Mucosa of stomach (tissue), 1 donor: ENCODE results near the gene CCR9.

ENCODE experiments used
- H3K27me3 ChIP-seq: one replicate; pipeline ENCODE4 v1.7.0; 2013; ENCODE audit warnings: mild to moderate bottlenecking, low read length; ENCODE audit not compliant: control insufficient read depth, insufficient read depth
- H3K36me3 ChIP-seq: one replicate; pipeline ENCODE4 v1.7.0; 2013; ENCODE audit warnings: low read length; ENCODE audit not compliant: control insufficient read depth, insufficient read depth
- H3K4me1 ChIP-seq: one replicate; pipeline ENCODE4 v1.7.0; 2013; ENCODE audit warnings: mild to moderate bottlenecking, low read length; ENCODE audit not compliant: control insufficient read depth, insufficient read depth
- H3K4me3 ChIP-seq: one replicate; pipeline ENCODE4 v1.7.0; 2013; ENCODE audit warnings: low read length
- H3K9ac ChIP-seq: one replicate; pipeline ENCODE4 v1.7.0; 2013; ENCODE audit warnings: mild to moderate bottlenecking, low read length, moderate library complexity
- H3K9me3 ChIP-seq: one replicate; pipeline ENCODE4 v1.7.0; 2013; ENCODE audit warnings: mild to moderate bottlenecking, low read length, moderate library complexity; ENCODE audit not compliant: control insufficient read depth
- donor health status: Pancreatic carcinoma.

Gene CCR9

DNA sequence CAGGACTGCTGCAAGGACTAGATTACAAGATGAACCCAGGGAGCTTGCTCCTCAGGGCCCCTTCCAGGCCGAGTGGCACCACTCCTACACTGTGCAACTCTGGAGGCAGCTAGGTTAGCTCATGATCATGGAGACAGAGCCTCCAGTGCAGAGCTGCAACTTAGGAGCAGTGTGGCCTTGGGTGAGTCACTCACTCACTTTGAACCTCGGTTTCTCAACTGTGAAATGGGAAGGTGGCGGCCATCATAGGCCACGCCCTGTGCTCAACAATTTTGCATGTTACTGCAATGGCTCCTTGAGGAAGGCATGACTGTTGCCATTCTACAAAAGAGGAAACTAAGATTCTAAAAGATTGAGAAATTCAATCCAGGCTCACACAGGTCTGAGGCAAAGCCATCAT, 45.8 kb downstream of the CCR9 start:
- no peaks in the 10 kb centered on the region for H3K4me1 ChIP-seq
- H3K27me3 ChIP-seq, result no peaks in the 10 kb centered on the region
- H3K9me3 ChIP-seq, result no peaks in the 10 kb centered on the region
- no peak overlapping the region for H3K9ac ChIP-seq
- H3K36me3 ChIP-seq, result peaks cover 3% of the 10 kb centered on the region
- no peak overlapping the region for H3K4me3 ChIP-seq

- H3K4me1 ChIP-seq, result no peaks in the 10 kb centered on the region
- no peak overlapping the region for H3K4me3 ChIP-seq
- H3K27me3 ChIP-seq, result no peaks in the 10 kb centered on the region
- no peak overlapping the region for H3K9ac ChIP-seq
- H3K36me3 ChIP-seq, result peaks cover 3% of the 10 kb centered on the region
- H3K9me3 ChIP-seq, result no peaks in the 10 kb centered on the region
Measured at GRCh38 chr3:45933591-45933990, 47.2 kb downstream of the CCR9 start.

- no peaks in the 10 kb centered on the region for H3K36me3 ChIP-seq
Measured at GRCh38 chr3:45936261-45936660, 49.9 kb downstream of the CCR9 start.

GRCh38 chr3:45937206-45938042, 51.1 kb downstream of the CCR9 start:
- Histone ChIP-seq H3K36me3 (no peaks in the 10 kb centered on the region), H3K4me1 (peaks cover 3% of the 10 kb centered on the region), H3K9me3 (no peaks in the 10 kb centered on the region), H3K9ac (no peak overlapping the region), H3K4me3 (no peak overlapping the region), H3K27me3 (no peaks in the 10 kb centered on the region)

More at GRCh38 chr3:45936261-45936660, 49.9 kb downstream of the CCR9 start:
- Histone ChIP-seq H3K4me3 (no peak overlapping the region), H3K9me3 (no peaks in the 10 kb centered on the region), H3K4me1 (peaks cover 3% of the 10 kb centered on the region), H3K27me3 (no peaks in the 10 kb centered on the region), H3K9ac (no peak overlapping the region)

GRCh38 chr3:45938043-45938435, 51.7 kb downstream of the CCR9 start:
- Histone ChIP-seq H3K27me3 (no peaks in the 10 kb centered on the region), H3K4me1 (peaks cover 3% of the 10 kb centered on the region), H3K36me3 (no peaks in the 10 kb centered on the region), H3K9me3 (no peaks in the 10 kb centered on the region), H3K4me3 (no peak overlapping the region), H3K9ac (no peak overlapping the region)

GRCh38 chr3:45938864-45939263, 52.5 kb downstream of the CCR9 start:
- peaks cover 3% of the 10 kb centered on the region for H3K4me1 ChIP-seq
- H3K36me3 ChIP-seq, result no peaks in the 10 kb centered on the region
- no peaks in the 10 kb centered on the region for H3K27me3 ChIP-seq
- H3K4me3 ChIP-seq, result no peak overlapping the region
- H3K9me3 ChIP-seq, result no peaks in the 10 kb centered on the region
- H3K9ac ChIP-seq, result no peak overlapping the region

- H3K9ac ChIP-seq, result no peak overlapping the region
- no peaks in the 10 kb centered on the region for H3K27me3 ChIP-seq
- peaks cover 3% of the 10 kb centered on the region for H3K4me1 ChIP-seq
- H3K4me3 ChIP-seq, result no peak overlapping the region
- H3K9me3 ChIP-seq, result no peaks in the 10 kb centered on the region
- no peaks in the 10 kb centered on the region for H3K36me3 ChIP-seq
Measured at GRCh38 chr3:45939341-45939771, 53.0 kb downstream of the CCR9 start.

DNA sequence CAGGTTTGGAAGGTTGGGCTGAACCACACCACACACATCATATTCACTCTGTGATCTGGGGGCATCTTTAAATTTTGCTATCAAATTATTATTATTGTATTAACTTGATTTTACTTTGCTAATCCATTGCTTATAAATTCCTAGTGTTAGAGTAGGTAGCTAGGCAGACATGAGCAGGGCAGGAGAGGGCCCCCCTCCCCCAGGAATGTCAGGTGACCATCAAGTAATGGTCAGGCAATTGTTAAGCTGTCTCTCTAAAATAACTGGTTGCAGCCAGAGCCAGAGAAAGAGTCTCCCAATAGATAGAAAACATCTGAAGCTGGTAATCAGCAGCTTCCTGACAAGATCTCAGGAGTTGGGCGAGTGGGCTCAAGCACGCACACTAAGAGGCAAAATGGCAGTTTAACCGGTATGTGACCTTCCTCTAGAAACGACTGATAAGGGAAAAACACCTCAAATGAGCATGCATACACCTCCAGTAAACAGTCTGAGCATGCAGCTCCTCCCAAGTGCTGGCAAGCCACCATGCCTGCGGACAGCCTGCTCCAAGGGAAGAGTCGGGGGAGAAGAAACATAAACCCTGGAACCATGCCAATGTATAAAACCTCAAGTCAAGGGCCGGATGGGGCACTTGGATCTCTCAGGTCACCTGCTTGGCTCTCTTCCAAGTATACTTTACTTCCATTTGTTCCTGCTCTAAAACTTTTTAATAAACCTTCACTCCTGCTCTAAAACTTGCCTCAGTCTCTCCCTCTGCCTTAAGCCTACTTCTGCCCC, 53.8 kb downstream of the CCR9 start:
- Histone ChIP-seq H3K9ac (no peak overlapping the region), H3K4me3 (no peak overlapping the region), H3K36me3 (no peaks in the 10 kb centered on the region), H3K4me1 (peaks cover 3% of the 10 kb centered on the region), H3K9me3 (no peaks in the 10 kb centered on the region), H3K27me3 (no peaks in the 10 kb centered on the region)

DNA sequence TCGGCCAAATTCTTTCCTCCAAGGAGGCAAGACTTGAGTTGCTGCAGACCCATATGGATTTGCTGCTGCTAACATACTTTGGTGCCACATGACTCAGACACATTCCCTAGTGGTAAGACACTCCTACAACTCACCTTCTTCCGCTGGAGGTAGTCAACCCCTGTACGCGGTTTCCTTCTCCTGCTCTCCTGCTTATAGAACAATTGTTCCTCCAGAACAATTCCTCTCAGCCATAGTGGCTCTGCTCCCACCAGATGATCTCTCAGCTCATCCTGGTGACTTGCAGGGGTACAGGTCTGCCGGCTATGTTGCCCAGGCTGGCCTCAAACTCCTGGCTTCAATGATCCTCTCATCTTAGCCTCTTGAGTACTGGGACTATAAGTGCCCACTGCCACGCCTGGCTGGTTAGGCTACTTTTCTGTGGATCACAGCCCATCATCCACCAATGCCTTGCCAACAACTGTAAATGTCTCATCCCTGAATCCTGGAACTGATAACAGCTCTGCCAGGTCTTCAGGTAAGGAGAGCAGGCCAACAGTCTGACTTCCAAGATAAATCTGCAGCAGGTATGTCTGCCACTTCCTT, 54.5 kb downstream of the CCR9 start:
- peaks cover 3% of the 10 kb centered on the region for H3K4me1 ChIP-seq
- H3K9me3 ChIP-seq, result no peaks in the 10 kb centered on the region
- no peak overlapping the region for H3K9ac ChIP-seq
- no peaks in the 10 kb centered on the region for H3K36me3 ChIP-seq
- H3K4me3 ChIP-seq, result no peak overlapping the region
- H3K27me3 ChIP-seq, result no peaks in the 10 kb centered on the region

DNA sequence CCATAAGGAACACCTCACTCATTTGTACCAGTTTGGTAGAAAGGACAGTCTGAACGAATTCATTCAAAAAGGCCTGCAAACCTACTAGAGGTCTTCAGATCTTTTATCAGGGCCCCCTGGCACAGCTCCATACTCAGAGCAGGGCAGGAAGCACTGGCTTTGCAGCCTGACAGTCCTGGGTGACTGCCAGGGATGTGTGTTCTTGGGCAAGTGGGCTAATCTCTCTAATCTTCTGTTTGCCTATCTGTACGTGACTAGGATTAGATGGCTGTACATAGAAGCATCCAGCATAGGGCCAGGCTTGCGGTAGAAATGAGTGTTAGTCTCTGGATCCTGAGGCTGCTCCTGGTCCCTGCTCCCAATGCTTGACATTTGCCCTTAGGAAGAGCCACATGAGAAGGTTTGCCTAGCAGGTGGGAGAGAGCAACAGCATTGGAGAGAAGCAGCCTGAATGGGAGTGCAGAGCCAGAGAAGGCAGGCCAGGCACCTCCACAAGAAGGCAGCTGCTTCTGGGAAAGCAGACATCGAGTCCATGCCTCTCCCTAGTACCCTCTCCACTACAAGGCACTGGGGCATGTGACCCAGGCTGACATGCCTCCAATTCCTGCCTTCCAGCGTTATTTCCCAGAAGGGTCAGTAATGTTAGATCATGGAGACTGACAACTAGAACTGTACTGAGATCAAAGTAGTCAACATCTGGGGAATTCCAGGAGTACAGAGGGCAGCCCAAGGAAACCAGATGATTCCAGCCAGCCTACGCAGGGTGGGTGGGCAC, 55.9 kb downstream of the CCR9 start:
- no peak overlapping the region for H3K4me3 ChIP-seq
- no peaks in the 10 kb centered on the region for H3K9me3 ChIP-seq
- H3K36me3 ChIP-seq, result no peaks in the 10 kb centered on the region
- peaks cover 3% of the 10 kb centered on the region for H3K4me1 ChIP-seq
- H3K9ac ChIP-seq, result no peak overlapping the region
- H3K27me3 ChIP-seq, result no peaks in the 10 kb centered on the region

DNA sequence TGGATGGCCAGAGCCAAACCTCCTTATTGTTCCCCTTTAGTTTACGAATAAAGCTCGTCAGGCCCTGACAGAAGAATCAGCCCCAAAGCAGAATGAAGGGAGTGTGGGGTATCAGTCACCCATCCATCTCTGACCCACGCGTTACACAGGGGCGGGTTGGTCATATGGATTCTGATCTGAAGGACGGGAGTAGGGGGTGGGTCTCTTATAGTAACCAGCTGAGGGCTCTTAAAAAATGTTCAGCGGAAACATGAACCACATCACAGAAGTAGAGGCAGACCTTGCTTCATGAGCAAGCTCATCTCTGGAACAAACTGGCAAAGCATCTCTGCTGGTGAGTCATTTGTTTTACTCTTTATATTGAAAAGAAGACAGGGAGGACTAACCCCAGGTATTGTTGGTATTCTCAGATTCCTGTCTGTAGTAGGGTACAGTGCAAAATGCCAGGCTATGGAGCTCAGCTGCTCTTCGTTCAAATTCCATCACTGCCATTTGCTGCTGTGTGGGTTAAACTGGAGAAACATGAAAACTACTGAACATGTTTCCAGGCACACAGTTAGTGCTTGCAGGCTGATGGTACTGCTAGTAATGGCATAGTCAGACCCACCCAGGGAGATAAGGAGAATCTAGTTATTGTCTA, 57.0 kb downstream of the CCR9 start, which contains the start of gene CXCR6:
Gene CXCR6 (plus strand): TSS at position 258 of the 640 bp plus-strand sequence. CDS start 3,018 bp downstream, outside the sequence.
- Histone ChIP-seq H3K9ac (no peak within 1 kb of the TSS), H3K4me1 (peaks cover 3% of the 10 kb centered on the region), H3K36me3 (no peaks in the 10 kb centered on the region), H3K27me3 (no peaks in the 10 kb centered on the region), H3K9me3 (no peaks in the 10 kb centered on the region), H3K4me3 (no peak within 1 kb of the TSS)
